ENCODE measurements around the gene HPSE2.

GRCh38 chr10:98410135-98410743 lies 825.4 kb downstream of the HPSE2 start:
- TF ChIP-seq CTCF (IDR thresholded peaks at IDR 0.05; ENCODE audit: low read depth, low read length) (no peak), POLR2A (IDR thresholded peaks at IDR 0.05; ENCODE audit: extremely low read depth, insufficient read length) (no peak), MAX (IDR thresholded peaks at IDR 0.05; ENCODE audit: low read depth, low read length) (no peak)
